MM.1S (cell line): ENCODE results near the gene RIPK1.

Experiments
- DNase-seq: peaks from one replicate; pipeline ENCODE4 v3.0.0-alpha.2; 2015
- H2AFZ ChIP-seq: fragments of 300-600 bp; sonication (generic); 2 replicates; pipeline ENCODE4 v1.6.0; 2016; ENCODE audit warnings: antibody characterized with exemption, low read length
- H3F3A ChIP-seq: fragments of 300-600 bp; sonication (generic); 2 replicates; pipeline ENCODE4 v1.6.1; 2016; ENCODE audit warnings: mild to moderate bottlenecking, antibody characterized with exemption, low read length, moderate library complexity, mixed read lengths; ENCODE audit not compliant: insufficient read depth
- H3K27ac ChIP-seq: fragments of 300-600 bp; sonication (generic); 2 replicates; pipeline ENCODE4 v1.5.1; 2016; ENCODE audit warnings: mild to moderate bottlenecking, low read length
- H3K27me3 ChIP-seq: fragments of 300-600 bp; sonication (generic); replicated peaks from 2 replicates; pipeline ENCODE4 v1.6.0; 2016; ENCODE audit warnings: low read length; ENCODE audit not compliant: insufficient read depth
- H3K36me3 ChIP-seq: fragments of 300-600 bp; sonication (generic); replicated peaks from 2 replicates; pipeline ENCODE4 v1.6.1; 2016; ENCODE audit warnings: mild to moderate bottlenecking, low read length, mixed read lengths; ENCODE audit not compliant: insufficient read depth
- H3K4me1 ChIP-seq: fragments of 300-600 bp; sonication (generic); 2 replicates; pipeline ENCODE4 v1.6.1; 2016; ENCODE audit warnings: low read length, mixed read lengths
- H3K4me2 ChIP-seq: fragments of 300-600 bp; sonication (generic); 2 replicates; pipeline ENCODE4 v1.6.0; 2016; ENCODE audit warnings: low read depth, low read length
- H3K4me3 ChIP-seq: fragments of 300-600 bp; sonication (generic); 2 replicates; pipeline ENCODE4 v1.5.1; 2016; ENCODE audit warnings: low read length, mixed read lengths
- H3K79me2 ChIP-seq: fragments of 300-600 bp; sonication (generic); 2 replicates; pipeline ENCODE4 v1.6.1; 2016; ENCODE audit warnings: mixed run types, low read length, mixed read lengths
- H3K9ac ChIP-seq: fragments of 300-600 bp; sonication (generic); 2 replicates; pipeline ENCODE4 v1.6.1; 2016; ENCODE audit warnings: low read length, mixed read lengths
- H3K9me2 ChIP-seq: fragments of 300-600 bp; sonication (generic); replicated peaks from 2 replicates; pipeline ENCODE4 v1.6.1; 2016; ENCODE audit warnings: mild to moderate bottlenecking, low read length, mixed read lengths; ENCODE audit not compliant: insufficient read depth
- H3K9me3 ChIP-seq: fragments of 300-600 bp; sonication (generic); replicated peaks from 2 replicates; pipeline ENCODE4 v1.6.1; 2016; ENCODE audit warnings: mild to moderate bottlenecking, low read length, mixed read lengths; ENCODE audit not compliant: insufficient read depth
- H4K20me1 ChIP-seq: fragments of 300-600 bp; sonication (generic); 2 replicates; pipeline ENCODE4 v1.6.1; 2016; ENCODE audit warnings: mild to moderate bottlenecking, low read length, moderate library complexity, mixed read lengths; ENCODE audit not compliant: insufficient read depth
- CTCF ChIP-seq: fragments of 300-600 bp; sonication (generic); IDR thresholded peaks from 2 replicates; pipeline ENCODE4 v1.5.1; 2016; ENCODE audit warnings: antibody characterized with exemption, low read length, mixed read lengths
- EZH2 ChIP-seq: fragments of 300-600 bp; sonication (generic); optimal IDR thresholded peaks from 2 replicates; pipeline ENCODE3; 2017; ENCODE audit warnings: low read depth, mild to moderate bottlenecking, antibody characterized with exemption, low read length, mixed read lengths
- EZH2phosphoT487 ChIP-seq: fragments of 300-600 bp; sonication (generic); IDR thresholded peaks from 2 replicates; pipeline ENCODE4 v1.6.1; 2018; ENCODE audit warnings: antibody characterized with exemption, low read length

Gene RIPK1

GRCh38 chr6:3088968-3089367 is 20.7 kb downstream of the RIPK1 start:
- Histone ChIP-seq H3K9me3 (0 out of 2 replicates have a peak, but pooled peaks cover 4% of the 10 kb centered on the region), H2AFZ (no peak overlapping the region), H3K4me2 (no peak overlapping the region), H3K4me1 (no peaks in the 10 kb centered on the region), H3K9ac (no peak overlapping the region), H4K20me1 (no peaks in the 10 kb centered on the region), H3K27ac (no peak overlapping the region), H3K9me2 (no peaks in the 10 kb centered on the region), H3K36me3 (peaks cover 34% of the 10 kb centered on the region), H3K79me2 (no peaks in the 10 kb centered on the region), H3K4me3 (no peak overlapping the region), H3F3A (peaks cover 3% of the 10 kb centered on the region; the same call in 1 of the 2 replicates), H3K27me3 (no peaks in the 10 kb centered on the region)
- no peak for TF ChIP-seq CTCF
- DNase-seq = no peak

- Histone ChIP-seq H3K27me3 (no peaks in the 10 kb centered on the region), H3K79me2 (no peaks in the 10 kb centered on the region), H3K9me2 (no peaks in the 10 kb centered on the region), H3K4me2 (no peak overlapping the region), H3K9me3 (0 out of 2 replicates have a peak, but pooled peaks cover 4% of the 10 kb centered on the region), H3F3A (peaks cover 3% of the 10 kb centered on the region; the same call in 1 of the 2 replicates), H3K36me3 (peaks cover 34% of the 10 kb centered on the region), H3K27ac (no peak overlapping the region), H4K20me1 (no peaks in the 10 kb centered on the region), H2AFZ (no peak overlapping the region), H3K4me3 (no peak overlapping the region), H3K4me1 (no peaks in the 10 kb centered on the region), H3K9ac (no peak overlapping the region)
- no peak for TF ChIP-seq EZH2phosphoT487
- TF ChIP-seq CTCF = no peak
- TF ChIP-seq EZH2 = no peak
- DNase-seq = no peak
Measured at GRCh38 chr6:3090013-3090412, 21.7 kb downstream of the RIPK1 start.

- H3F3A ChIP-seq = no peaks in the 10 kb centered on the region
- H3K4me2 ChIP-seq = no peak overlapping the region
- no peak for TF ChIP-seq EZH2
- no peak for TF ChIP-seq CTCF
- no peak for TF ChIP-seq EZH2phosphoT487
- DNase-seq = no peak
- H3K27me3 ChIP-seq = no peaks in the 10 kb centered on the region
- H3K4me3 ChIP-seq = no peak overlapping the region
- H3K9me2 ChIP-seq = no peaks in the 10 kb centered on the region
- no peak overlapping the region for H2AFZ ChIP-seq
- H3K27ac ChIP-seq = no peak overlapping the region
- peaks cover 8% of the 10 kb centered on the region for H3K36me3 ChIP-seq
- H3K9me3 ChIP-seq = 0 out of 2 replicates have a peak, but pooled peaks cover 3% of the 10 kb centered on the region
- no peaks in the 10 kb centered on the region for H4K20me1 ChIP-seq
- H3K9ac ChIP-seq = no peak overlapping the region
- no peaks in the 10 kb centered on the region for H3K79me2 ChIP-seq
- H3K4me1 ChIP-seq = no peaks in the 10 kb centered on the region
Measured at GRCh38 chr6:3094815-3095214, 26.5 kb downstream of the RIPK1 start.
